Measurements from ENCODE around the gene RAB1A. TPM values are rescaled to one million over a fixed set of nuclear protein-coding genes. Genes with fewer than 3 reads are reported as not detected.

The RAB1A gene
- total RNA-seq, 1 donor from 2014 or later = 69.3 TPM

Other genes with a start within 250 kb of the RAB1A start
- 16.3 and 16.6 TPM in 2 replicates for gene SLC1A4, start 140.7 kb downstream of the RAB1A start, total RNA-seq
- 37.2 and 45.6 TPM in 2 replicates for gene CEP68, start 73.7 kb downstream of the RAB1A start, total RNA-seq
- gene ACTR2, start 97.7 kb upstream of the RAB1A start, total RNA-seq = 95.9 and 110 TPM in 2 replicates

Data from dermis microvascular lymphatic vessel endothelial cell (primary cell).